CD4-positive, alpha-beta T cell treated with Interferon gamma for 1 hour (primary cell): ENCODE measurements around the gene TBL1Y.

Experiments
- DNase-seq: peaks from one replicate; pipeline ENCODE4 v3.0.0-alpha.2; 2020

TBL1Y gene

GRCh38 chrY:7092836-7093235, 182.3 kb downstream of the TBL1Y start:
- no peak for DNase-seq

- no peak for DNase-seq
Measured at GRCh38 chrY:7094365-7094764, 183.9 kb downstream of the TBL1Y start.

- no peak for DNase-seq
Measured at GRCh38 chrY:7097021-7097420, 186.5 kb downstream of the TBL1Y start.

- DNase-seq = no peak
Measured at GRCh38 chrY:7099742-7100141, 189.2 kb downstream of the TBL1Y start.

- no peak for DNase-seq
Measured at GRCh38 chrY:7102680-7103079, 192.2 kb downstream of the TBL1Y start.

- DNase-seq = no peak
Measured at GRCh38 chrY:7107179-7107578, 196.7 kb downstream of the TBL1Y start.

GRCh38 chrY:7110086-7110485, 199.6 kb downstream of the TBL1Y start:
- DNase-seq = no peak

GRCh38 chrY:7115871-7116270, 205.4 kb downstream of the TBL1Y start:
- no peak for DNase-seq

GRCh38 chrY:7122202-7122601, 211.7 kb downstream of the TBL1Y start:
- DNase-seq = no peak

GRCh38 chrY:7125136-7126056, 214.9 kb downstream of the TBL1Y start:
- DNase-seq = no peak

- no peak for DNase-seq
Measured at GRCh38 chrY:7128211-7128610, 217.7 kb downstream of the TBL1Y start.
